HG03064 (cell line): ENCODE data around the gene TMEM86A.

Source experiments
- ATAC-seq: cut with Tn5 transposase; IDR thresholded peaks from one replicate; pipeline ENCODE4 v1.9.1; 2021; ENCODE audit warnings: low read depth; ENCODE audit not compliant: unreplicated experiment

Gene TMEM86A

GRCh38 chr11:18699848-18700261 is 1.3 kb downstream of the TMEM86A start:
- no peak for ATAC-seq

- no peak for ATAC-seq
Observed at GRCh38 chr11:18700375-18700774, 1.8 kb downstream of the TMEM86A start.

- ATAC-seq: no peak
Observed at GRCh38 chr11:18700872-18701271, 2.3 kb downstream of the TMEM86A start.

- no peak for ATAC-seq
Observed at GRCh38 chr11:18701614-18702216, 3.1 kb downstream of the TMEM86A start.

- no peak for ATAC-seq
Observed at GRCh38 chr11:18703001-18703763, 4.6 kb downstream of the TMEM86A start.

- ATAC-seq: no peak
Observed at GRCh38 chr11:18704045-18704645, 5.6 kb downstream of the TMEM86A start.

- ATAC-seq: no peak
Observed at GRCh38 chr11:18704698-18705097, 6.1 kb downstream of the TMEM86A start.

GRCh38 chr11:18705651-18706281 is 7.2 kb downstream of the TMEM86A start:
- no peak for ATAC-seq

- no peak for ATAC-seq
Observed at GRCh38 chr11:18706330-18707243, 8.0 kb downstream of the TMEM86A start.

- ATAC-seq: no peak
Observed at GRCh38 chr11:18707811-18708340, 9.3 kb downstream of the TMEM86A start.

GRCh38 chr11:18709414-18709813 is 10.8 kb downstream of the TMEM86A start:
- no peak for ATAC-seq

- ATAC-seq: no peak
Observed at GRCh38 chr11:18710545-18710944, 12.0 kb downstream of the TMEM86A start.

- ATAC-seq: no peak
Observed at GRCh38 chr11:18713646-18714442, 15.3 kb downstream of the TMEM86A start.

GRCh38 chr11:18714443-18714780 is 15.8 kb downstream of the TMEM86A start:
- ATAC-seq: no peak

GRCh38 chr11:18715476-18715875 is 16.9 kb downstream of the TMEM86A start:
- ATAC-seq: no peak

- ATAC-seq: no peak
Observed at GRCh38 chr11:18720091-18720807, 21.7 kb downstream of the TMEM86A start.

- no peak for ATAC-seq
Observed at GRCh38 chr11:18720808-18721560, 22.4 kb downstream of the TMEM86A start.
